ENCODE data around the gene HSP90AA1.

- no peak for TF ChIP-seq POLR2A (IDR thresholded peaks at IDR 0.05)
- TF ChIP-seq CTCF (IDR thresholded peaks at IDR 0.05) = no peak
These were observed 7.8 kb downstream of the HSP90AA1 start for GRCh38 chr14:102078831-102079699.
